CD4-positive, alpha-beta T cell treated with Interleukin-17A for 4 hours (primary cell): Measurements from ENCODE around the gene POMC.
"Not testable (repeated sequence)": the region's sequence is repeated elsewhere in the genome, so short reads cannot be mapped to it uniquely, and the experiment has no call there.

ENCODE experiments used
- DNase-seq: peaks from one replicate; pipeline ENCODE4 v3.0.0-alpha.2; 2020; ENCODE audit warnings: mixed read lengths

POMC gene

GRCh38 chr2:25168256-25169072 is at the start of gene POMC:
TSS of gene POMC (minus strand) at chr2:25168580. CDS start at chr2:25164772, 3,808 bp downstream.
- peak; percentile 48 for DNase-seq

- DNase-seq, result no peak
Observed at GRCh38 chr2:25218100-25218499, 49.7 kb upstream of the POMC start.

GRCh38 chr2:25215948-25216679 is 47.7 kb upstream of the POMC start:
- DNase-seq, result peak; percentile 94

- DNase-seq, result no peak
Observed at GRCh38 chr2:25215232-25215631, 46.9 kb upstream of the POMC start.

GRCh38 chr2:25213229-25213628 is 44.8 kb upstream of the POMC start:
- DNase-seq, result no peak

- not testable (repeated sequence) for DNase-seq
Observed at GRCh38 chr2:25210923-25211322, 42.5 kb upstream of the POMC start.

- no peak for DNase-seq
Observed at GRCh38 chr2:25207078-25207545, 38.7 kb upstream of the POMC start.

GRCh38 chr2:25204190-25204838 is 35.9 kb upstream of the POMC start:
- DNase-seq, result peak; percentile 12

- peak; percentile 10 for DNase-seq
Observed at GRCh38 chr2:25202275-25202674, 33.9 kb upstream of the POMC start.

- no peak for DNase-seq
Observed at GRCh38 chr2:25201794-25202193, 33.4 kb upstream of the POMC start.

- no peak for DNase-seq
Observed at GRCh38 chr2:25201265-25201664, 32.9 kb upstream of the POMC start.

- DNase-seq, result no peak
Observed at GRCh38 chr2:25198576-25198975, 30.2 kb upstream of the POMC start.

- DNase-seq, result no peak
Observed at GRCh38 chr2:25198209-25198525, 29.8 kb upstream of the POMC start.

- DNase-seq, result no peak
Observed at GRCh38 chr2:25197336-25198208, 29.2 kb upstream of the POMC start.

GRCh38 chr2:25194576-25195122 is 26.3 kb upstream of the POMC start:
- DNase-seq, result no peak

- DNase-seq, result no peak
Observed at GRCh38 chr2:25190536-25190935, 22.2 kb upstream of the POMC start.

- no peak for DNase-seq
Observed at GRCh38 chr2:25188405-25188804, 20.0 kb upstream of the POMC start.

- DNase-seq, result no peak
Observed at GRCh38 chr2:25187729-25188350, 19.5 kb upstream of the POMC start.

GRCh38 chr2:25184254-25184653 is 15.9 kb upstream of the POMC start:
- DNase-seq, result no peak

GRCh38 chr2:25178976-25179375 is 10.6 kb upstream of the POMC start:
- DNase-seq, result no peak

GRCh38 chr2:25177211-25177611 is 8.8 kb upstream of the POMC start:
- DNase-seq, result no peak
